ENCODE measurements around the gene OR52N1.
A peak's percentile ranks its signal among the peaks of the same experiment; 100 is the strongest.

Gene OR52N1

DNA sequence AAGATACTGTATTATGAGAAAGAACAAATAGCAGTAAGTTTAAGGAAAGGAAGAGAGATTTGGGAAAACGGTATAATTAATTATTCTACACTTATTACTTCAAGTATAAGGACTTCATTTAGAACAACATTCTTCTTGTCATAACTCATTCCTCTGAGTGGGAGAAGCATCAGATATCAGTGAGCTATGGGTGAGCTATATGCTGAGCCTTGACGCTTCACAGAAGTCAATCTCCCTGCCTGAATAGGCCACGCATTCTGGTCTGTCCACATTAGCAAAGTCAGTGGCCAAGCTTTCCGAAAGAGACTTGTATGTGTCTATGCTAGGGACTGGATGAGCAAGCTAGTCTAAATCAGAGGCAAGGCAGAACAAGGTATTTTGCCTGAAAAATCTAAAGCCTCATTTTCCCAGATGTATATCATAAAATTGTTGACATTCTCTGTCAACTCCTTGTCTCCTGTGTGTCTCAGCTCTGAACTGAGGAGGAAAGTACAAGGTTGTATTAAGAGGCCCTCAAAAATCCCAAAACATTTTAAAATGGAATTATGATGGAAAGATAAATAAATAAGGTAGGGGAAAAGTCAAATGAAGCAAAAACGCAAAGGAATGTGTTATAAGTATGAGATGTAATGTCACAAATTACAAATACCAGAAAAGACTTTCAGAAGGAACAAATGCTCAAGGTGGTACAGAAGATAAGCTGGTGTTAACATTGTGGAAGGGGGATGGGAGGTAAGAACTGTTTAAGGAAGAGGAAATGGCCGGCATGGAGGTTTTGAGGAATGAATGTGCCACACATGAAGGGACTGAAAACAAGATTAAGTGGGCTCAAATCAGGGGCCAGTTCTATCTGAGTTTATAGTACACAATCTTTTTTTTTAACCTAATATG, 19.1 kb upstream of the OR52N1 start:
- DNase-seq (ENCODE audit: low read depth): no peak
- H3K4me3 ChIP-seq (ENCODE audit: low read depth, low read length): no peak overlapping the region
- TF ChIP-seq CTCF (IDR thresholded peaks at IDR 0.05; ENCODE audit: control insufficient read depth, extremely low read depth, insufficient read depth): no peak

DNA sequence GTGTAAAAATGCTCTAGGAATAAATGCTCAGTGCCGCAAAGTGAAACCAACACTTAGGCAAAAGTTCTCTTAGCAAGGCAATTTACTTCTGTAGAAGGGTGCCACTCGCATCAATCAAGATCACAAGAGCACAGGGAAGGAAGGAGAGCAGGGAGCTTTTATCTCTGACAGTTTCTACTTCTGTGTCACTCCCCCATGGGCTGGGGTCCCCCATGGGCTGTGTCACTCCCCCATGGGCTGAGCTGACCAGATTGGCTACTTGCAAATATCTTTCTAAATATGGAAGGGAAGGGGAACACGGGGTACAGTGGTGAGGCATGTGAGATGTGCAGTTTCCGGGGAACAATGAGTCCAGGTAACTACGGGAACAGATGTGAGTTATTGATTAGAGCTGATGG, 18.1 kb upstream of the OR52N1 start:
- TF ChIP-seq CTCF (IDR thresholded peaks at IDR 0.05; ENCODE audit: control insufficient read depth, extremely low read depth, insufficient read depth): no peak
- DNase-seq (ENCODE audit: low read depth): no peak
- H3K4me3 ChIP-seq (ENCODE audit: low read depth, low read length): peak overlapping the region; percentile 44

DNA sequence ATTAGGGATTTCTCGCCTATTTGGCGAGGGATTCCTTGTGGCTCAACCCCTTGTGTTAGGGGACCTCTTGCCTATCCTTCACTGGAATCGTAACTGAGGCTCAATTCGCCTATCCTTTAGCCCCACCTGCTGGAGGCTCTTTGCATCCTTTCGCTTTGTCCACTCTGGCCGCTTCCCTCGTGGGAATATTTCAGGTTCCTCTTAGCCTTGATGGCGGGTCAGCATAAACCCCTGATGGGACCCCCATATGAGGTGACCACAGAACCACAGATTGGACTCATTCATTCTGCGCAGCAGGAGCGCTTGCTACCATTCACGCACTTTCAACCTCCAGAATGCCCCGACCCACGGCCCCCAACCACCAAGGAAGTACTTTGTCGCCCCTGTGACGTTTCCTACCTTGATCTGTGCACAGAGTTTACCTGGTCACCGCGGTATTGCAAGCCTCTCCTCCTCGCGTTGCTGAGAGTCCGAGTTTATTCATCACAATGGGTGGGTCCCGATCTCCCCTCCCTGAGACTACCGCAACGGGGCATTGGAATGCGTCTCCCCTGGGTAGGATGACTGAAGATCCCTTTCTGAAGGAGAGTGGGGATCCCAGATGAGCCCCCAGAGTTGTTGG, 17.5 kb upstream of the OR52N1 start, which contains the start of gene OR52N2:
TSS of gene OR52N2 (plus strand) at position 425 of the 622 bp plus-strand sequence. CDS start 11,412 bp downstream, outside the sequence.
- H3K4me3 ChIP-seq (ENCODE audit: low read depth, low read length): peak within 1 kb of the TSS; percentile 44
- DNase-seq (ENCODE audit: low read depth): peak; percentile 22
- TF ChIP-seq CTCF (IDR thresholded peaks at IDR 0.05; ENCODE audit: control insufficient read depth, extremely low read depth, insufficient read depth): peak; percentile 92

GRCh38 chr11:5807580-5807979, 16.5 kb upstream of the OR52N1 start:
- no peak for TF ChIP-seq CTCF (IDR thresholded peaks at IDR 0.05; ENCODE audit: control insufficient read depth, extremely low read depth, insufficient read depth)
- no peak for DNase-seq (ENCODE audit: low read depth)
- H3K4me3 ChIP-seq (ENCODE audit: low read depth, low read length): no peak overlapping the region

DNA sequence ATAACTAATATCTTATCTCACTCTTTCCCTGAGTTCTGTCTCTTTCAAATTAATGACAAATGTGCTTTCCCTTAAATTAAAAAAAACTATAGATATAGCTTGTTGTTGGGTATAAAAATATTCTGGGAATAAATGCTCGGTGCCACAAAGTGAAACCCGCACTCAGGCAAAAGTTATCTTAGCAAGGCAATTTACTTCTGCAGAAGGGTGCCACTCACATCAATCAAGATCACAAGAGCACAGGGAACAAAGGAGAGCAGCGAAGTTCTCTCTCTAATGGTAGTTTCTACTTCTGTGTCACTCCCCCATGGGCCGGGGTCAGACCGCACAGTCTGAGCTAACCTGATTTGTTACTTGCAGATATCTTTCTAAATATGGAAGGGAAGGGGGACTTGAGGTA, 12.9 kb upstream of the OR52N1 start:
- no peak for DNase-seq (ENCODE audit: low read depth)
- TF ChIP-seq CTCF (IDR thresholded peaks at IDR 0.05; ENCODE audit: control insufficient read depth, extremely low read depth, insufficient read depth): no peak
- no peak overlapping the region for H3K4me3 ChIP-seq (ENCODE audit: low read depth, low read length)

DNA sequence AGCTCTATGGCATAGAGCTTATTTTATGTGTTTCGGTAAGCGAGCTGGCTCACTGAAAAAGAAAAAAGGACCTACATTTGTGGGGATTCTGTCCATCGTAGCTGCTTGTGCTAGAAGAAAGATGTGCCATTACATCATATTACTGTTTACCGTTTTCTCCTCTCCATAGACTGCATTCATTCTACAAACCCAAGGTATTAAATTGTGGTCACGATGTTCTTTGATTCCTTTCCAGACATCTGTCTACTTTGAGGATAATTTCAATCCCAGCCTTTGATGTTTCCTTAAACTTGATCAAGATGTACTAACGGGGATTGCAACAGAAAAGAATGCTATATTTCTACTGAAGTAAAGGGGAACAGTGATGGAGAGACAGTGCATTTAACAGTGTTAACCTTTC, 5.5 kb upstream of the OR52N1 start:
- no peak overlapping the region for H3K4me3 ChIP-seq (ENCODE audit: low read depth, low read length)
- TF ChIP-seq CTCF (IDR thresholded peaks at IDR 0.05; ENCODE audit: control insufficient read depth, extremely low read depth, insufficient read depth): no peak
- no peak for DNase-seq (ENCODE audit: low read depth)

All from LNCaP clone FGC (cell line).